OCI-LY1 (cell line): ENCODE results near the gene GOLGA6C.
"Not testable (repeated sequence)": the region's sequence is repeated elsewhere in the genome, so short reads cannot be mapped to it uniquely, and the experiment has no call there.

Source experiments
- H2AFZ ChIP-seq: fragments of 200-600 bp; sonication (generic), shearing (Covaris generic); 2 replicates; pipeline ENCODE4 v1.6.0; 2014; ENCODE audit warnings: antibody characterized with exemption, mild to moderate bottlenecking, low read length
- H3F3A ChIP-seq: fragments of 200-600 bp; sonication (generic), shearing (Covaris generic); 2 replicates; pipeline ENCODE4 v1.6.0; 2014; ENCODE audit warnings: mild to moderate bottlenecking, antibody characterized with exemption, low read length, moderate library complexity; ENCODE audit not compliant: insufficient read depth
- H3K27ac ChIP-seq: fragments of 200-600 bp; sonication (generic); 2 replicates; pipeline ENCODE4 v1.5.1; 2014; ENCODE audit warnings: low read length, mixed run types, mild to moderate bottlenecking, low read depth; ENCODE audit not compliant: poor library complexity, severe bottlenecking
- H3K27me3 ChIP-seq: fragments of 200-600 bp; sonication (generic); 2 replicates; pipeline ENCODE4 v1.6.0; 2014; ENCODE audit warnings: antibody characterized with exemption, mild to moderate bottlenecking, low read length, moderate library complexity; ENCODE audit not compliant: insufficient read depth
- H3K36me3 ChIP-seq: fragments of 200-600 bp; sonication (generic); 2 replicates; pipeline ENCODE4 v1.6.1; 2014; ENCODE audit warnings: mild to moderate bottlenecking, antibody characterized with exemption, low read length, moderate library complexity, mixed read lengths; ENCODE audit not compliant: insufficient read depth
- H3K4me1 ChIP-seq: fragments of 200-600 bp; sonication (generic); 2 replicates; pipeline ENCODE4 v1.5.1; 2014; ENCODE audit warnings: mild to moderate bottlenecking, low read length, moderate library complexity; ENCODE audit not compliant: insufficient read depth, severe bottlenecking
- H3K4me2 ChIP-seq: fragments of 200-600 bp; sonication (generic), shearing (Covaris generic); 2 replicates; pipeline ENCODE4 v1.6.1; 2014; ENCODE audit warnings: low read length
- H3K4me3 ChIP-seq: fragments of 200-600 bp; sonication (generic); 2 replicates; pipeline ENCODE4 v1.5.1; 2014; ENCODE audit warnings: low read length, low read depth, mild to moderate bottlenecking, mixed read lengths; ENCODE audit not compliant: poor library complexity, severe bottlenecking
- H3K79me2 ChIP-seq: fragments of 200-600 bp; shearing (Covaris generic); 2 replicates; pipeline ENCODE4 v1.6.1; 2016; ENCODE audit warnings: mixed run types, low read length, mixed read lengths; ENCODE audit not compliant: insufficient read depth
- H3K9ac ChIP-seq: fragments of 200-600 bp; sonication (generic), shearing (Covaris generic); 2 replicates; pipeline ENCODE4 v1.6.1; 2014; ENCODE audit warnings: mild to moderate bottlenecking, low read length, mixed read lengths
- H3K9me2 ChIP-seq: fragments of 200-600 bp; sonication (generic), shearing (Covaris generic); 2 replicates; pipeline ENCODE4 v1.6.1; 2014; ENCODE audit warnings: low read depth, mild to moderate bottlenecking, low read length, mixed read lengths
- H3K9me3 ChIP-seq: fragments of 200-600 bp; shearing (Covaris generic); 2 replicates; pipeline ENCODE4 v1.6.1; 2014; ENCODE audit warnings: low read length, mixed read lengths
- H4K20me1 ChIP-seq: fragments of 200-600 bp; sonication (generic), shearing (Covaris generic); 2 replicates; pipeline ENCODE4 v1.6.0; 2016; ENCODE audit warnings: mild to moderate bottlenecking, low read length; ENCODE audit not compliant: insufficient read depth
- EZH2 ChIP-seq: fragments of 200-600 bp; sonication (generic), shearing (Covaris generic); IDR thresholded peaks from 2 replicates; pipeline ENCODE4 v1.8.0; 2017; ENCODE audit warnings: borderline replicate concordance, mixed run types, mild to moderate bottlenecking, antibody characterized with exemption, low read length, moderate library complexity, mixed read lengths
- TF ChIP-seq, protein P1 (sequence below): fragments of 200-600 bp; sonication (generic), shearing (Covaris generic); IDR thresholded peaks from 2 replicates; pipeline ENCODE4 v1.5.1; 2017; ENCODE audit warnings: mild to moderate bottlenecking, antibody characterized with exemption, low read length, moderate library complexity, mixed read lengths

GOLGA6C gene

DNA sequence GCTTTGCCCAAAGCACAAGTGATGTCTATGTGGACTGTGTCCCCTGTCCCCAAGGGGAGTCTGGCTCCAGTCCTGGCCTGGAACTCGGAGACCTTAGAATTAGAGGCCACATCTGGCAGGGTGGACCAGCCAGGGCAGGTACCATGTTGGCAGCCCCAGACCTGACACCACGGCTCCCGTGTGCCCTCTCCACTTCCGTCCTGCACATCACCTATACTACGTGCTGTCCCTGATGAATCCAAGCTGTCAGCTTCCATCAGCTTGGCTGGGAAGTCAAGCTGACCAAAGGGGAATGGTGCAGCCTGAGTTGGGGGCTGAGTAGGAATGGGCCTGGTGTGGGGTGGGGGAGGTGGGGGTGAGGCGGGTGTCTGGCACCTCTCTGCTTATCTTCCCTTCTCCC is 41.1 kb upstream of the GOLGA6C start:
- Histone ChIP-seq H3K4me3 (no peak overlapping the region), H3K79me2 (no peaks in the 10 kb centered on the region), H3F3A (no peaks in the 10 kb centered on the region), H4K20me1 (no peaks in the 10 kb centered on the region), H2AFZ (no peak overlapping the region), H3K4me2 (no peak overlapping the region), H3K9me2 (no peaks in the 10 kb centered on the region), H3K9ac (no peak overlapping the region), H3K4me1 (peaks cover 6% of the 10 kb centered on the region), H3K27ac (no peak overlapping the region), H3K9me3 (no peaks in the 10 kb centered on the region), H3K27me3 (no peaks in the 10 kb centered on the region), H3K36me3 (peaks cover 13% of the 10 kb centered on the region)
- no peak for TF ChIP-seq EZH2
- TF ChIP-seq, protein P1, sequence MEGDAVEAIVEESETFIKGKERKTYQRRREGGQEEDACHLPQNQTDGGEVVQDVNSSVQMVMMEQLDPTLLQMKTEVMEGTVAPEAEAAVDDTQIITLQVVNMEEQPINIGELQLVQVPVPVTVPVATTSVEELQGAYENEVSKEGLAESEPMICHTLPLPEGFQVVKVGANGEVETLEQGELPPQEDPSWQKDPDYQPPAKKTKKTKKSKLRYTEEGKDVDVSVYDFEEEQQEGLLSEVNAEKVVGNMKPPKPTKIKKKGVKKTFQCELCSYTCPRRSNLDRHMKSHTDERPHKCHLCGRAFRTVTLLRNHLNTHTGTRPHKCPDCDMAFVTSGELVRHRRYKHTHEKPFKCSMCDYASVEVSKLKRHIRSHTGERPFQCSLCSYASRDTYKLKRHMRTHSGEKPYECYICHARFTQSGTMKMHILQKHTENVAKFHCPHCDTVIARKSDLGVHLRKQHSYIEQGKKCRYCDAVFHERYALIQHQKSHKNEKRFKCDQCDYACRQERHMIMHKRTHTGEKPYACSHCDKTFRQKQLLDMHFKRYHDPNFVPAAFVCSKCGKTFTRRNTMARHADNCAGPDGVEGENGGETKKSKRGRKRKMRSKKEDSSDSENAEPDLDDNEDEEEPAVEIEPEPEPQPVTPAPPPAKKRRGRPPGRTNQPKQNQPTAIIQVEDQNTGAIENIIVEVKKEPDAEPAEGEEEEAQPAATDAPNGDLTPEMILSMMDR: no peak

GRCh38 chr15:75217574-75217973 is 40.6 kb upstream of the GOLGA6C start:
- not testable (repeated sequence) for H3K4me3 ChIP-seq, H3K27ac ChIP-seq, H3F3A ChIP-seq, H3K9me2 ChIP-seq, H3K4me1 ChIP-seq, H3K27me3 ChIP-seq, H2AFZ ChIP-seq, H3K79me2 ChIP-seq, H3K36me3 ChIP-seq, H4K20me1 ChIP-seq, H3K9ac ChIP-seq, H3K4me2 ChIP-seq, H3K9me3 ChIP-seq

DNA sequence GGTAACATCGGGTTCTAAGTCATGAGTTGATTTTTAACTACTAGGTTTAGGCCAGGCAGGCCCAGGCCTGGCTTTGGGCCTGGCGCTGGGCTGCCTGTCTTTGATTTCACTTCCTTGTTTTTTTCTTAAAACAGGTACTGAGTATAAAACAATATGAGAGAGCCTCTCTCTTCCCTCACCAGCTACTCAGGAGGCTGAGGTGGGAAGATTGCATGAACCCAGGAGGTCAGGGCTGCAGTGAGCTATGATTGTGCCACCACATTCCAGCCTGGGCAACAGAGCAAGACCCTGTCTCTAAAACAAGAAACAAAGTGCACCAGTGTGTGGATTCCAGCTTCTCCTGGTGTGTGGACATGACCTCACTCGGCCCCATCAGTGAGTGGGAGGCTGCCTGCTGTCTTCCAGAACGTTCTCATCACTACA is 38.6 kb upstream of the GOLGA6C start:
- not testable (repeated sequence) for H3K4me3 ChIP-seq, H3K79me2 ChIP-seq, H3K9ac ChIP-seq, H4K20me1 ChIP-seq, H3K4me2 ChIP-seq, H3K4me1 ChIP-seq, H3K27ac ChIP-seq, H3K9me2 ChIP-seq, H3K9me3 ChIP-seq, H2AFZ ChIP-seq, H3K27me3 ChIP-seq, H3F3A ChIP-seq, H3K36me3 ChIP-seq

DNA sequence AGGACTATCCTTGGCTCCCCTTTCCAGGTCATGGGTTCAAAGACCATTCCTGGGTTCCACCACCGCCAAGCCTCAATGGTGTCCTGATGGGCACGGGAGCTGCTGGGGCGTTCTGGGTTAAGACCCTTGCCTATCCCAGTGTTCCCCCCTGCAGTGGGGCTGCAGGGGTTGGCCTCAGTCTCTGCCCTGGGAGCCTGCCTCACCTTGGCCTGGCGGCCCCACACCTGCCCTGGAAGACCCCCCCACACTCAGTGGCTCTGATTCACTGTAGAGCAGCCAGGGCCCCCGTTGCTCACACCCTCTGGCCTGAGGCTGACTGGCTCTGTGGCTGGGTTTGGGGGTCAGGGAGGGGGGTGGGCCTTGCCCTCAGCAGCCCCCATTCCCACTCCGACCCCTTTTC is 34.4 kb upstream of the GOLGA6C start:
- Histone ChIP-seq H3K27ac (no peak overlapping the region), H3K79me2 (no peaks in the 10 kb centered on the region), H4K20me1 (no peaks in the 10 kb centered on the region), H3K4me1 (peaks cover 6% of the 10 kb centered on the region), H3K9me2 (no peaks in the 10 kb centered on the region), H3F3A (no peaks in the 10 kb centered on the region), H2AFZ (no peak overlapping the region), H3K4me2 (no peak overlapping the region), H3K27me3 (no peaks in the 10 kb centered on the region), H3K9ac (no peak overlapping the region), H3K9me3 (no peaks in the 10 kb centered on the region), H3K4me3 (no peak overlapping the region), H3K36me3 (no peaks in the 10 kb centered on the region)
- TF ChIP-seq, protein P1: no peak
- no peak for TF ChIP-seq EZH2
